ENCODE results near the gene ERC1. TPM values are rescaled to one million over a fixed set of nuclear protein-coding genes. Genes with fewer than 3 reads are reported as not detected.
"Not testable (repeated sequence)": the region's sequence is repeated elsewhere in the genome, so short reads cannot be mapped to it uniquely, and the experiment has no call there.

Gene ERC1
- total RNA-seq, 2 experiments from 2014 or later: 21.7 to 27.0 TPM

- no peak overlapping the region for H3K4me3 Mint-ChIP-seq
- TF ChIP-seq CTCF (IDR thresholded peaks at IDR 0.05): no peak
- DNase-seq (no peak), ATAC-seq (no peak)
- peaks cover 3% of the 10 kb centered on the region for H3K36me3 Mint-ChIP-seq (ENCODE audit: low read depth)
- ChIA-PET POLR2A (no interaction called here), CTCF (no interaction called here)
- no peaks in the 10 kb centered on the region for H3K4me1 Mint-ChIP-seq (ENCODE audit: low read depth)
- no peak overlapping the region for H3K27ac Mint-ChIP-seq
- H3K9me3 Mint-ChIP-seq: no peaks in the 10 kb centered on the region
- no peaks in the 10 kb centered on the region for H3K27me3 Mint-ChIP-seq
- intact Hi-C loops (cut with micrococcal nuclease): no loop called here
These were observed 341.3 kb downstream of the ERC1 start for GRCh38 chr12:1332327-1332726.

DNA sequence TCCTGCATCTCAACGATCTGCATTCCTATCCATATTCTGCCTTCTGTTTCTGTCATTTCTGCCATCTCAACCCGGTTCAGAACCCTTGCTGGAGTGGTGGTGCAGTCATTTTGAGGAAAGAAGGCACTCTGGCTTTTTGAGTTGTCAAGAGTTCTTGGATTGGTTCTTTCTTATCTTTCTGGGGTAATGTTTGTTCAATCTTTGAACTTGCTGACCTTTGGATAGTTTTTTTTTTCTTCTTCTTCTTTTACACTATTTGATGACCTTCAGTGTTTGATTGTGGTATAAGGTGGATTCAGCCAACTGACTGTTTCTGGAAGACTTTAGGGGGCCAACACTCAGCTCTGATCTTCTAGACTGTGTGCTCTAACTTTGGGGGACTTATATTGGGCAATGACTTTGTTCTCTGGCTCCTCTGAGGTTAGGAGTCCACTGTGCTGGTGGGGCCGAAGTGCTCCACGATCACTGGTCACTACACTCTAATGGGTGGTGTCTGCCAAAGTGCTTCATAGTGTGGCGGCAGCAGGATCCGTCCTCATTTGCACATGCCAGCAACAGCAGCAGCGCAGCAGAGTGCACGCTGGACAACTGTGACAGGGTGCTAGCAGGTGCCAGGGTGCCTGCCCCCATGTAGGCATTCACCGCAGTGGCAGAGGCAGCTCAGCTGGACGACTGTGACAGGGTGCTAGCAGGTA is 347.6 kb downstream of the ERC1 start:
- ATAC-seq: no peak
- intact Hi-C loops (cut with micrococcal nuclease): no loop called here
- Mint-ChIP-seq H3K4me1 (ENCODE audit: low read depth) (no peaks in the 10 kb centered on the region), H3K27ac (no peak overlapping the region), H3K4me3 (no peak overlapping the region), H3K9me3 (peaks cover 3% of the 10 kb centered on the region), H3K27me3 (no peaks in the 10 kb centered on the region), H3K36me3 (ENCODE audit: low read depth) (peaks cover 5% of the 10 kb centered on the region)
- CTCF ChIA-PET: interaction anchor here (1.5 to 1.7 kb wide), 2 partner anchors 37 to 221 kb away, joined by 3 to 4 read pairs; no protein-coding TSS in a partner anchor
- no peak for DNase-seq
- TF ChIP-seq CTCF (IDR thresholded peaks at IDR 0.05): no peak
- POLR2A ChIA-PET: no interaction called here

DNA sequence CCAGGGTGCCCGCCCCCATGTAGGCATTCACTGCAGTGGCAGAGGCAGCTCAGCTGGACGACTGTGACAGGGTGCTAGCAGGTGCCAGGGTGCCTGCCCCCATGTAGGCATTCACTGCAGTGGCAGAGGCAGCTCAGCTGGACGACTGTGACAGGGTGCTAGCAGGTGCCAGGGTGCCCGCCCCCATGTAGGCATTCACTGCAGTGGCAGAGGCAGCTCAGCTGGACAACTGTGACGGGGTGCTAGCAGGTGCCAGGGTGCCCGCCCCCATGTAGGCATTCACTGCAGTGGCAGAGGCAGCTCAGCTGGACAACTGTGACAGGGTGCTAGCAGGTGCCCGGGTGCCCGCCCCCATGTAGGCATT is 348.1 kb downstream of the ERC1 start:
- ATAC-seq; POLR2A ChIA-PET; H3K27ac Mint-ChIP-seq; H3K9me3 Mint-ChIP-seq; H3K4me1 Mint-ChIP-seq (ENCODE audit: low read depth); DNase-seq; CTCF ChIA-PET; H3K4me3 Mint-ChIP-seq; intact Hi-C loops (cut with micrococcal nuclease); H3K27me3 Mint-ChIP-seq; H3K36me3 Mint-ChIP-seq (ENCODE audit: low read depth): not testable (repeated sequence)

GRCh38 chr12:1339618-1340319 is 348.7 kb downstream of the ERC1 start:
- peaks cover 3% of the 10 kb centered on the region for H3K9me3 Mint-ChIP-seq
- peaks cover 3% of the 10 kb centered on the region for H3K4me1 Mint-ChIP-seq (ENCODE audit: low read depth)
- H3K27ac Mint-ChIP-seq: no peak overlapping the region
- no peak for TF ChIP-seq CTCF (IDR thresholded peaks at IDR 0.05)
- H3K36me3 Mint-ChIP-seq (ENCODE audit: low read depth): peaks cover 5% of the 10 kb centered on the region
- no peaks in the 10 kb centered on the region for H3K27me3 Mint-ChIP-seq
- no peak for DNase-seq
- H3K4me3 Mint-ChIP-seq: no peak overlapping the region
- POLR2A ChIA-PET: interaction anchor here (0.5 kb wide), 1 partner anchor 244 kb away, joined by 3 read pairs; no protein-coding TSS in a partner anchor
- ATAC-seq: no peak
- CTCF ChIA-PET: no interaction called here
- intact Hi-C loops (cut with micrococcal nuclease): no loop called here

- H3K36me3 Mint-ChIP-seq (ENCODE audit: low read depth); H3K4me3 Mint-ChIP-seq; H3K9me3 Mint-ChIP-seq; H3K27me3 Mint-ChIP-seq; H3K27ac Mint-ChIP-seq; H3K4me1 Mint-ChIP-seq (ENCODE audit: low read depth); DNase-seq; intact Hi-C loops (cut with micrococcal nuclease); POLR2A ChIA-PET; CTCF ChIA-PET; ATAC-seq: not testable (repeated sequence)
These were observed 350.2 kb downstream of the ERC1 start for GRCh38 chr12:1341270-1341669.

DNA sequence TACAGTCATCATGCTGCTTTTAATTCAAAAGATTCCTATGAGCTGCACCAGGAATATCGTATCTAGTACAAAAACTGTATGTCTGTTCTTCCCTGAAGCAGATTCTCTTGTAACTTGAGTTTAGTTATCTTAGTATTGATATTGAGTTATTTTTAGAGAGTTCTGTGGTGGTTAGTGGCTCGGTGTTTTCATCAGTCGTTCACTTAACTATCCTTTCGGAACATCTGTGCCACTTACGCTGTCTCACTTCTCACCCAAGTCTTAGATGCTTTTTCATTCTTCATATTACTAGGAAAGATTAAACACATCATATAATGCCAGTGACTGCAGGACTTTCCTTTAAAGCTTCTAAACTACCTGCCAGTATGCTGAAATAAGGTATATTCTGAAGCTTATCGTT is 352.4 kb downstream of the ERC1 start:
- Mint-ChIP-seq H3K9me3 (peaks cover 3% of the 10 kb centered on the region), H3K27me3 (no peaks in the 10 kb centered on the region), H3K4me1 (ENCODE audit: low read depth) (peaks cover 3% of the 10 kb centered on the region), H3K36me3 (ENCODE audit: low read depth) (peaks cover 6% of the 10 kb centered on the region), H3K4me3 (no peak overlapping the region), H3K27ac (no peak overlapping the region)
- TF ChIP-seq CTCF (IDR thresholded peaks at IDR 0.05): no peak
- intact Hi-C loops (cut with micrococcal nuclease): no loop called here
- DNase-seq (no peak), ATAC-seq (no peak)
- ChIA-PET CTCF (interaction anchor here (1.7 kb wide), 1 partner anchor 225 kb away, joined by 9 read pairs; no protein-coding TSS in a partner anchor), POLR2A (interaction anchor here (1.1 kb wide), 1 partner anchor 25 kb away, joined by 4 read pairs; no protein-coding TSS in a partner anchor)

Data from activated CD8-positive, alpha-beta T cell treated with anti-CD3 and anti-CD28 coated beads for 36 hours (primary cell).